C4-2B (cell line): ENCODE data around the gene TMEM213.

Experiments used
- CTCF ChIP-seq: fragments of 450-650 bp; conservative IDR thresholded peaks from 2 replicates; pipeline ENCODE4 v1.5.1; 2017; ENCODE audit warnings: mild to moderate bottlenecking
- ZFX ChIP-seq: fragments of 450-650 bp; IDR thresholded peaks from 2 replicates; pipeline ENCODE4 v1.6.1; 2017

GRCh38 chr7:138878856-138879255 is 81.1 kb downstream of the TMEM213 start:
- no peak for TF ChIP-seq CTCF
- no peak for TF ChIP-seq ZFX
